ENCODE data around the gene CLIP1. TPM values are rescaled to one million over a fixed set of nuclear protein-coding genes. Genes with fewer than 3 reads are reported as not detected.

The CLIP1 gene
- total RNA-seq, 1 donor from 2014 or later = 78.6 TPM

GRCh38 chr12:122230798-122231197 is 191.7 kb downstream of the CLIP1 start:
- no peak for TF ChIP-seq CTCF (IDR thresholded peaks at IDR 0.05; ENCODE audit: unreplicated experiment)
- Mint-ChIP-seq H3K36me3 (ENCODE audit: insufficient read depth) (peaks cover 5% of the 10 kb centered on the region), H3K9me3 (ENCODE audit: low read depth) (no peaks in the 10 kb centered on the region), H3K4me3 (ENCODE audit: low read depth) (no peak overlapping the region), H3K27ac (no peak overlapping the region), H3K4me1 (ENCODE audit: low read depth) (no peaks in the 10 kb centered on the region), H3K27me3 (no peaks in the 10 kb centered on the region)
- DNase-seq (ENCODE audit: low spot score, unreplicated experiment) = no peak

GRCh38 chr12:122228092-122228491 is 194.4 kb downstream of the CLIP1 start:
- Mint-ChIP-seq H3K36me3 (ENCODE audit: insufficient read depth) (peaks cover 2% of the 10 kb centered on the region), H3K4me1 (ENCODE audit: low read depth) (peaks cover 14% of the 10 kb centered on the region), H3K4me3 (ENCODE audit: low read depth) (no peak overlapping the region), H3K9me3 (ENCODE audit: low read depth) (no peaks in the 10 kb centered on the region), H3K27me3 (no peaks in the 10 kb centered on the region), H3K27ac (no peak overlapping the region)
- no peak for DNase-seq (ENCODE audit: low spot score, unreplicated experiment)
- no peak for TF ChIP-seq CTCF (IDR thresholded peaks at IDR 0.05; ENCODE audit: unreplicated experiment)

- no peak for TF ChIP-seq CTCF (IDR thresholded peaks at IDR 0.05; ENCODE audit: unreplicated experiment)
- Mint-ChIP-seq H3K9me3 (ENCODE audit: low read depth) (no peaks in the 10 kb centered on the region), H3K27ac (no peak overlapping the region), H3K27me3 (no peaks in the 10 kb centered on the region), H3K36me3 (ENCODE audit: insufficient read depth) (peaks cover 5% of the 10 kb centered on the region), H3K4me1 (ENCODE audit: low read depth) (peaks cover 16% of the 10 kb centered on the region), H3K4me3 (ENCODE audit: low read depth) (no peak overlapping the region)
- no peak for DNase-seq (ENCODE audit: low spot score, unreplicated experiment)
Measured at GRCh38 chr12:122227341-122227740, 195.1 kb downstream of the CLIP1 start.

- DNase-seq (ENCODE audit: low spot score, unreplicated experiment) = no peak
- TF ChIP-seq CTCF (IDR thresholded peaks at IDR 0.05; ENCODE audit: unreplicated experiment) = no peak
- no peaks in the 10 kb centered on the region for H3K9me3 Mint-ChIP-seq (ENCODE audit: low read depth)
- H3K36me3 Mint-ChIP-seq (ENCODE audit: insufficient read depth) = peaks cover 6% of the 10 kb centered on the region
- H3K27me3 Mint-ChIP-seq = no peaks in the 10 kb centered on the region
- H3K4me1 Mint-ChIP-seq (ENCODE audit: low read depth) = peaks cover 16% of the 10 kb centered on the region
- H3K27ac Mint-ChIP-seq = no peak overlapping the region
- peak overlapping the region; percentile 24 for H3K4me3 Mint-ChIP-seq (ENCODE audit: low read depth)
Measured at GRCh38 chr12:122226366-122227125, 195.9 kb downstream of the CLIP1 start.

- peak within 1 kb of the TSS; percentile 98 for H3K27ac Mint-ChIP-seq
- peak within 1 kb of the TSS; percentile 95 for H3K4me3 Mint-ChIP-seq (ENCODE audit: low read depth)
- H3K9me3 Mint-ChIP-seq (ENCODE audit: low read depth) = no peaks in the 10 kb centered on the region
- H3K4me1 Mint-ChIP-seq (ENCODE audit: low read depth) = peaks cover 16% of the 10 kb centered on the region
- no peak for TF ChIP-seq CTCF (IDR thresholded peaks at IDR 0.05; ENCODE audit: unreplicated experiment)
- no peaks in the 10 kb centered on the region for H3K27me3 Mint-ChIP-seq
- peak; percentile 100 for DNase-seq (ENCODE audit: low spot score, unreplicated experiment)
- H3K36me3 Mint-ChIP-seq (ENCODE audit: insufficient read depth) = peaks cover 9% of the 10 kb centered on the region
Measured at GRCh38 chr12:122225683-122226365, 196.6 kb downstream of the CLIP1 start, which contains the start of gene DIABLO. Gene DIABLO, minus strand, starts transcription at chr12:122226052. Its CDS starts 38 bp downstream, at chr12:122226014.

Other genes starting within 250 kb of the CLIP1 start
- gene IL31, start 248.4 kb downstream of the CLIP1 start, total RNA-seq = not detected in 2 replicates
- 5.4 and 5.5 TPM in 2 replicates for gene LRRC43, start 239.5 kb downstream of the CLIP1 start, total RNA-seq
- 0.27 and 0.91 TPM in 2 replicates for gene B3GNT4, start 219.0 kb downstream of the CLIP1 start, total RNA-seq
- 63.8 and 65.3 TPM in 2 replicates for gene DIABLO, start 196.6 kb downstream of the CLIP1 start, total RNA-seq
- gene VPS33A, start 156.2 kb downstream of the CLIP1 start, total RNA-seq = 33.2 and 40.4 TPM in 2 replicates
- gene ZCCHC8, start 78.3 kb upstream of the CLIP1 start, total RNA-seq = 33.4 and 34.9 TPM in 2 replicates
- 124 and 131 TPM in 2 replicates for gene RSRC2, start 104.3 kb upstream of the CLIP1 start, total RNA-seq
- 62.9 and 65.4 TPM in 2 replicates for gene KNTC1, start 104.6 kb upstream of the CLIP1 start, total RNA-seq

Measured in progenitor cell of endocrine pancreas (in vitro differentiated cells).